ENCODE measurements around the gene PLEKHA6. TPM values are rescaled to one million over a fixed set of nuclear protein-coding genes. Genes with fewer than 3 reads are reported as not detected.

The PLEKHA6 gene
- total and polyA plus RNA-seq, 2 of the 4 experiments (the other 2 are of a cell fraction), result 8.2 to 19.9 TPM

GRCh38 chr1:204262506-204263253 is 97.0 kb downstream of the PLEKHA6 start:
- dilution Hi-C loops (cut with HindIII; ENCODE audit: low sequenced_read_pairs, unreplicated experiment), result no loop called here
- H3K18ac ChIP-seq (ENCODE audit: low read depth, low read length), result peak overlapping the region; percentile 18; the same call in 1 of the 2 replicates
- no peak overlapping the region; the same call in 1 of the 2 replicates for H3K4ac ChIP-seq (ENCODE audit: low read depth, low read length)
- no peak overlapping the region; the same call in 1 of the 2 replicates for H2BK120ac ChIP-seq (ENCODE audit: low read depth, low read length)
- no peak overlapping the region for H2BK20ac ChIP-seq (ENCODE audit: low read depth, low read length)
- H4K5ac ChIP-seq (ENCODE audit: low read depth, low read length), result no peak overlapping the region
- no peak overlapping the region for H4K8ac ChIP-seq (ENCODE audit: low read depth in 2 of 2, low read length in 2 of 2)
- in situ Hi-C loops (cut with MboI; ENCODE audit: low sequenced_read_pairs), result no loop called here
- no peak overlapping the region for H3K27ac ChIP-seq (ENCODE audit: insufficient read depth, low read length)
- ATAC-seq (ENCODE audit: low read depth) (no peak), DNase-seq (no peak)
- POLR2A ChIA-PET (ENCODE audit: unreplicated experiment), result interaction anchor here (0.5 kb wide), 1 partner anchor 68 kb away, joined by 3 read pairs; no protein-coding TSS in a partner anchor
- no peak overlapping the region for H3K4me3 ChIP-seq (ENCODE audit: insufficient read depth, low read depth, low read length)
- peaks cover 18% of the 10 kb centered on the region for H3K4me1 ChIP-seq (ENCODE audit: control insufficient read depth, insufficient read depth, low read length)
- no peak overlapping the region for H3K23ac ChIP-seq (ENCODE audit: low read depth, low read length)
- no peaks in the 10 kb centered on the region for H3K9me3 ChIP-seq (ENCODE audit: control insufficient read depth, insufficient read depth, low read length)
- WGBS, 2 experiments (ENCODE audit: extremely low coverage in 2 of 2, insufficient read length in 1 of 2), result 80% methylated on average over 5 of the region's 13 CpGs; no CpG with 5 or more reads in 1 of the 2 experiments
- no peaks in the 10 kb centered on the region for H4K20me1 ChIP-seq (ENCODE audit: insufficient read depth, low read length)
- H2BK5ac ChIP-seq (ENCODE audit: low read depth, low read length, poor library complexity, severe bottlenecking), result no peak overlapping the region
- peaks cover 12% of the 10 kb centered on the region; the same call in 1 of the 2 replicates for H3K9me1 ChIP-seq (ENCODE audit: insufficient read depth, low read length)
- H2AK5ac ChIP-seq (ENCODE audit: low read depth, low read length), result peak overlapping the region; percentile 54; the same call in 1 of the 2 replicates
- no peak overlapping the region for H3K56ac ChIP-seq (ENCODE audit: extremely low read depth, insufficient read depth, low read length)
- CTCF ChIA-PET, result interaction anchor here (1.7 to 2.3 kb wide), 2 partner anchors 97 to 101 kb away, joined by 6 to 10 read pairs; partner anchors contain the start of gene PLEKHA6
- no peak overlapping the region for H3K4me2 ChIP-seq (ENCODE audit: low read depth, low read length)
- no TSS peak for BruUV-seq (replicated peaks)
- H3K27me3 ChIP-seq (ENCODE audit: control insufficient read depth, insufficient read depth, low read length), result no peaks in the 10 kb centered on the region
- no peak overlapping the region for H3K14ac ChIP-seq (replicated peaks; ENCODE audit: low read depth, low read length)
- no peak overlapping the region for H2AK9ac ChIP-seq (replicated peaks; ENCODE audit: low read depth, low read length, poor library complexity)
- H3K79me1 ChIP-seq (ENCODE audit: low read depth in 1 of 2, low read length in 2 of 2), result no peaks in the 10 kb centered on the region
- no peak overlapping the region for H3K9ac ChIP-seq (ENCODE audit: low read depth, low read length)
- intact Hi-C loops (cut with micrococcal nuclease), result no loop called here
- H2AFZ ChIP-seq (replicated peaks; ENCODE audit: low read length, poor library complexity), result no peak overlapping the region
- no peak overlapping the region for H4K91ac ChIP-seq (ENCODE audit: insufficient read depth, low read depth, low read length)
- H3K36me3 ChIP-seq (ENCODE audit: control insufficient read depth, insufficient read depth, low read length), result peaks cover 34% of the 10 kb centered on the region
- no peak overlapping the region for H2BK15ac ChIP-seq (ENCODE audit: low read depth, low read length)
- no peak for TF ChIP-seq NFE2L2 (IDR thresholded peaks at IDR 0.05; ENCODE audit: low read depth, low read length)
- no peak for TF ChIP-seq MAZ (IDR thresholded peaks at IDR 0.05; ENCODE audit: borderline replicate concordance, low read depth, low read length)
- no peak for TF ChIP-seq RFX5 (IDR thresholded peaks at IDR 0.05; ENCODE audit: low read depth, low read length)
- TF ChIP-seq CHD1 (IDR thresholded peaks at IDR 0.05; ENCODE audit: low read depth, low read length), result no peak
- TF ChIP-seq SMC3 (IDR thresholded peaks at IDR 0.05; ENCODE audit: low read depth, low read length), result no peak
- TF ChIP-seq POLR2A (IDR thresholded peaks at IDR 0.05; ENCODE audit: low read depth, low read length), result no peak
- TF ChIP-seq MAFK (IDR thresholded peaks at IDR 0.05; ENCODE audit: low read depth, low read length), result no peak
- TF ChIP-seq RCOR1 (IDR thresholded peaks at IDR 0.05; ENCODE audit: insufficient replicate concordance, low read length), result no peak
- TF ChIP-seq CEBPB (IDR thresholded peaks at IDR 0.05; ENCODE audit: low read depth, low read length), result no peak
- no peak for TF ChIP-seq BHLHE40 (IDR thresholded peaks at IDR 0.05; ENCODE audit: low read depth, low read length)
- TF ChIP-seq RAD21 (IDR thresholded peaks at IDR 0.05; ENCODE audit: low read length), result no peak
- TF ChIP-seq MXI1 (IDR thresholded peaks at IDR 0.05; ENCODE audit: borderline replicate concordance, low read depth, low read length), result no peak
- no peak for TF ChIP-seq ELK1 (IDR thresholded peaks at IDR 0.05; ENCODE audit: borderline replicate concordance, low read depth, low read length)
- no peak for TF ChIP-seq USF2 (IDR thresholded peaks at IDR 0.05; ENCODE audit: low read depth, low read length)
- no peak for TF ChIP-seq FOS (IDR thresholded peaks at IDR 0.05; ENCODE audit: low read depth, low read length)

Data from IMR-90 (cell line).